ENCODE data around the gene AK3.

Gene AK3

GRCh38 chr9:4706971-4707622 is 33.9 kb downstream of the AK3 start:
- DNase-seq: no peak

GRCh38 chr9:4706021-4706420 is 35.0 kb downstream of the AK3 start:
- no peak for DNase-seq

GRCh38 chr9:4704129-4704528 is 36.9 kb downstream of the AK3 start:
- no peak for DNase-seq

GRCh38 chr9:4701526-4701925 is 39.5 kb downstream of the AK3 start:
- DNase-seq: no peak

GRCh38 chr9:4700932-4701331 is 40.1 kb downstream of the AK3 start:
- no peak for DNase-seq

GRCh38 chr9:4700091-4700490 is 40.9 kb downstream of the AK3 start:
- DNase-seq: no peak

GRCh38 chr9:4691795-4692194 is 49.2 kb downstream of the AK3 start:
- DNase-seq: no peak

- DNase-seq: no peak
Measured at GRCh38 chr9:4690144-4690543, 50.9 kb downstream of the AK3 start.

GRCh38 chr9:4689687-4690104 is 51.3 kb downstream of the AK3 start:
- no peak for DNase-seq

- DNase-seq: no peak
Measured at GRCh38 chr9:4689021-4689420, 52.0 kb downstream of the AK3 start.

GRCh38 chr9:4686584-4686983 is 54.4 kb downstream of the AK3 start:
- DNase-seq: no peak

- no peak for DNase-seq
Measured at GRCh38 chr9:4686112-4686511, 54.9 kb downstream of the AK3 start.

GRCh38 chr9:4684820-4685219 is 56.2 kb downstream of the AK3 start:
- no peak for DNase-seq

- no peak for DNase-seq
Measured at GRCh38 chr9:4680750-4681149, 60.3 kb downstream of the AK3 start.

- no peak for DNase-seq
Measured at GRCh38 chr9:4680173-4680525, 60.9 kb downstream of the AK3 start.

GRCh38 chr9:4679268-4680172 is 61.5 kb downstream of the AK3 start, which contains the start of gene CDC37L1:
Gene CDC37L1, plus strand, starts transcription at chr9:4679569. Its CDS starts 199 bp downstream, at chr9:4679768.
- peak; percentile 94 for DNase-seq

- peak; percentile 80 for DNase-seq
Measured at GRCh38 chr9:4678679-4679267, 62.2 kb downstream of the AK3 start.

- no peak for DNase-seq
Measured at GRCh38 chr9:4677392-4677791, 63.6 kb downstream of the AK3 start.

- DNase-seq: no peak
Measured at GRCh38 chr9:4674783-4675182, 66.2 kb downstream of the AK3 start.

- DNase-seq: no peak
Measured at GRCh38 chr9:4671737-4672136, 69.3 kb downstream of the AK3 start.

- no peak for DNase-seq
Measured at GRCh38 chr9:4670591-4670990, 70.4 kb downstream of the AK3 start.

- DNase-seq: no peak
Measured at GRCh38 chr9:4669890-4670289, 71.1 kb downstream of the AK3 start.

- no peak for DNase-seq
Measured at GRCh38 chr9:4668604-4669003, 72.4 kb downstream of the AK3 start.

All from right kidney (tissue), 1 donor.